Forelimb muscle (tissue), 1 donor: Measurements from ENCODE around the gene ACADSB. TPM values are rescaled to one million over a fixed set of nuclear protein-coding genes. Genes with fewer than 3 reads are reported as not detected.

Experiments used
- DNase-seq: peaks from one replicate; pipeline ENCODE4 v3.0.0-alpha.2; 2013; ENCODE audit warnings: low read depth
- polyA plus RNA-seq: library from polyadenylated mRNA; unstranded; fragments of 120-200 nt; gene quantifications from one replicate; pipeline ENCODE4 v1.2.1, GENCODE V29; 2013; ENCODE audit not compliant: insufficient read length

ACADSB gene
- polyA plus RNA-seq, 1 donor = 12.7 TPM

- DNase-seq = no peak
Observed at GRCh38 chr10:123100030-123100762, 91.4 kb downstream of the ACADSB start.

- no peak for DNase-seq
Observed at GRCh38 chr10:123101872-123102271, 93.1 kb downstream of the ACADSB start.

- no peak for DNase-seq
Observed at GRCh38 chr10:123102673-123103072, 93.9 kb downstream of the ACADSB start.

- no peak for DNase-seq
Observed at GRCh38 chr10:123103944-123104343, 95.1 kb downstream of the ACADSB start.

Other genes with a start within 250 kb of the ACADSB start
- gene CUZD1, start 163.1 kb upstream of the ACADSB start, polyA plus RNA-seq = 0.95 TPM
- 2.0 TPM for gene FAM24B, start 129.4 kb upstream of the ACADSB start, polyA plus RNA-seq
- not detected for gene FAM24A, start 98.4 kb upstream of the ACADSB start, polyA plus RNA-seq
- gene C10orf88, start 54.8 kb upstream of the ACADSB start, polyA plus RNA-seq = 12.9 TPM
- 3.9 TPM for gene PSTK, start 28.6 kb upstream of the ACADSB start, polyA plus RNA-seq
- gene IKZF5, start 211 bp upstream of the ACADSB start, polyA plus RNA-seq = 16.3 TPM
- gene HMX3, start 127.0 kb downstream of the ACADSB start, polyA plus RNA-seq = not detected
- not detected for gene HMX2, start 139.1 kb downstream of the ACADSB start, polyA plus RNA-seq
- 55.9 TPM for gene BUB3, start 145.4 kb downstream of the ACADSB start, polyA plus RNA-seq